Mucosa of stomach (tissue), 1 donor: ENCODE results near the gene L3HYPDH.

Experiments
- H3K27me3 ChIP-seq: one replicate; pipeline ENCODE4 v1.7.0; 2013; ENCODE audit warnings: mild to moderate bottlenecking, low read length; ENCODE audit not compliant: control insufficient read depth, insufficient read depth
- H3K36me3 ChIP-seq: one replicate; pipeline ENCODE4 v1.7.0; 2013; ENCODE audit warnings: low read length; ENCODE audit not compliant: control insufficient read depth, insufficient read depth
- H3K4me1 ChIP-seq: one replicate; pipeline ENCODE4 v1.7.0; 2013; ENCODE audit warnings: mild to moderate bottlenecking, low read length; ENCODE audit not compliant: control insufficient read depth, insufficient read depth
- H3K4me3 ChIP-seq: one replicate; pipeline ENCODE4 v1.7.0; 2013; ENCODE audit warnings: low read length
- H3K9ac ChIP-seq: one replicate; pipeline ENCODE4 v1.7.0; 2013; ENCODE audit warnings: mild to moderate bottlenecking, low read length, moderate library complexity
- H3K9me3 ChIP-seq: one replicate; pipeline ENCODE4 v1.7.0; 2013; ENCODE audit warnings: mild to moderate bottlenecking, low read length, moderate library complexity; ENCODE audit not compliant: control insufficient read depth
- donor health status: Pancreatic carcinoma.

The L3HYPDH gene

GRCh38 chr14:59439256-59439965, 44.8 kb downstream of the L3HYPDH start:
- no peak overlapping the region for H3K9ac ChIP-seq
- H3K9me3 ChIP-seq, result no peaks in the 10 kb centered on the region
- H3K4me1 ChIP-seq, result no peaks in the 10 kb centered on the region
- no peaks in the 10 kb centered on the region for H3K36me3 ChIP-seq
- no peaks in the 10 kb centered on the region for H3K27me3 ChIP-seq
- H3K4me3 ChIP-seq, result no peak overlapping the region

GRCh38 chr14:59438195-59438647, 46.0 kb downstream of the L3HYPDH start:
- no peaks in the 10 kb centered on the region for H3K9me3 ChIP-seq
- H3K27me3 ChIP-seq, result no peaks in the 10 kb centered on the region
- no peaks in the 10 kb centered on the region for H3K4me1 ChIP-seq
- H3K9ac ChIP-seq, result no peak overlapping the region
- no peak overlapping the region for H3K4me3 ChIP-seq
- H3K36me3 ChIP-seq, result no peaks in the 10 kb centered on the region

GRCh38 chr14:59435987-59436386, 48.2 kb downstream of the L3HYPDH start:
- Histone ChIP-seq H3K27me3 (no peaks in the 10 kb centered on the region), H3K36me3 (no peaks in the 10 kb centered on the region), H3K9ac (no peak overlapping the region), H3K4me1 (no peaks in the 10 kb centered on the region), H3K4me3 (no peak overlapping the region), H3K9me3 (no peaks in the 10 kb centered on the region)

- H3K9ac ChIP-seq, result no peak overlapping the region
- H3K36me3 ChIP-seq, result no peaks in the 10 kb centered on the region
- no peaks in the 10 kb centered on the region for H3K9me3 ChIP-seq
- H3K27me3 ChIP-seq, result no peaks in the 10 kb centered on the region
- no peak overlapping the region for H3K4me3 ChIP-seq
- no peaks in the 10 kb centered on the region for H3K4me1 ChIP-seq
These were observed 49.1 kb downstream of the L3HYPDH start for GRCh38 chr14:59435101-59435500.

GRCh38 chr14:59429790-59430189, 54.4 kb downstream of the L3HYPDH start:
- no peak overlapping the region for H3K9ac ChIP-seq
- H3K4me3 ChIP-seq, result no peak overlapping the region
- H3K27me3 ChIP-seq, result no peaks in the 10 kb centered on the region
- H3K4me1 ChIP-seq, result peaks cover 4% of the 10 kb centered on the region
- no peaks in the 10 kb centered on the region for H3K36me3 ChIP-seq
- H3K9me3 ChIP-seq, result no peaks in the 10 kb centered on the region

- H3K4me3 ChIP-seq, result no peak overlapping the region
- H3K36me3 ChIP-seq, result no peaks in the 10 kb centered on the region
- H3K27me3 ChIP-seq, result no peaks in the 10 kb centered on the region
- peaks cover 4% of the 10 kb centered on the region for H3K4me1 ChIP-seq
- no peak overlapping the region for H3K9ac ChIP-seq
- H3K9me3 ChIP-seq, result no peaks in the 10 kb centered on the region
These were observed 55.6 kb downstream of the L3HYPDH start for GRCh38 chr14:59428581-59429012.

- Histone ChIP-seq H3K27me3 (no peaks in the 10 kb centered on the region), H3K4me1 (peaks cover 4% of the 10 kb centered on the region), H3K36me3 (no peaks in the 10 kb centered on the region), H3K4me3 (no peak overlapping the region), H3K9me3 (no peaks in the 10 kb centered on the region), H3K9ac (no peak overlapping the region)
These were observed 56.3 kb downstream of the L3HYPDH start for GRCh38 chr14:59427653-59428580.

GRCh38 chr14:59425322-59425935, 58.8 kb downstream of the L3HYPDH start:
- Histone ChIP-seq H3K4me1 (peaks cover 4% of the 10 kb centered on the region), H3K4me3 (no peak overlapping the region), H3K36me3 (no peaks in the 10 kb centered on the region), H3K27me3 (no peaks in the 10 kb centered on the region), H3K9ac (no peak overlapping the region), H3K9me3 (no peaks in the 10 kb centered on the region)

GRCh38 chr14:59424341-59425071, 59.7 kb downstream of the L3HYPDH start:
- H3K36me3 ChIP-seq, result no peaks in the 10 kb centered on the region
- H3K4me3 ChIP-seq, result no peak overlapping the region
- no peaks in the 10 kb centered on the region for H3K27me3 ChIP-seq
- no peaks in the 10 kb centered on the region for H3K9me3 ChIP-seq
- H3K9ac ChIP-seq, result no peak overlapping the region
- peaks cover 4% of the 10 kb centered on the region for H3K4me1 ChIP-seq
